Endodermal cell (in vitro differentiated cells): ENCODE results near the gene PNPLA2. TPM values are rescaled to one million over a fixed set of nuclear protein-coding genes. Genes with fewer than 3 reads are reported as not detected.

Source experiments
- DNase-seq: peaks from one replicate; pipeline ENCODE4 v3.0.0-alpha.2; 2017
- H3K27ac ChIP-seq: 2 replicates; pipeline ENCODE4 v1.5.1; 2013; ENCODE audit warnings: mild to moderate bottlenecking, low read depth, low read length, moderate library complexity
- H3K27me3 ChIP-seq: 2 replicates; pipeline ENCODE4 v1.6.1; 2013; ENCODE audit warnings: mild to moderate bottlenecking, low read length, moderate library complexity; ENCODE audit not compliant: insufficient read depth, control insufficient read depth, poor library complexity, severe bottlenecking
- H3K36me3 ChIP-seq: 2 replicates; pipeline ENCODE4 v1.7.0; 2013; ENCODE audit warnings: mild to moderate bottlenecking, low read length, moderate library complexity; ENCODE audit not compliant: control insufficient read depth, insufficient read depth
- H3K4me1 ChIP-seq: one replicate; pipeline ENCODE4 v1.7.0; 2013; ENCODE audit warnings: low read length; ENCODE audit not compliant: control insufficient read depth, insufficient read depth
- H3K4me3 ChIP-seq: 2 replicates; pipeline ENCODE4 v1.5.1; 2013; ENCODE audit warnings: mild to moderate bottlenecking, low read length, moderate library complexity
- H3K9ac ChIP-seq: 2 replicates; pipeline ENCODE4 v1.6.1; 2013; ENCODE audit warnings: mild to moderate bottlenecking, low read length, moderate library complexity; ENCODE audit not compliant: poor library complexity, severe bottlenecking; ENCODE audit errors: extremely low read depth
- H3K9me3 ChIP-seq: 2 replicates; pipeline ENCODE4 v1.6.1; 2013; ENCODE audit warnings: mild to moderate bottlenecking, low read length, moderate library complexity; ENCODE audit not compliant: control insufficient read depth
- H3K27ac Mint-ChIP-seq: 2 replicates; pipeline ENCODE4 v1.8.0; 2020; ENCODE audit warnings: mixed read lengths
- H3K27me3 Mint-ChIP-seq: 2 replicates; pipeline ENCODE4 v1.8.0; 2021; ENCODE audit warnings: mild to moderate bottlenecking, mixed read lengths; ENCODE audit not compliant: insufficient read depth
- H3K36me3 Mint-ChIP-seq: 2 replicates; pipeline ENCODE4 v1.8.0; 2020; ENCODE audit warnings: low read depth, mixed read lengths
- H3K4me1 Mint-ChIP-seq: 2 replicates; pipeline ENCODE4 v1.8.0; 2020; ENCODE audit warnings: mixed read lengths
- H3K4me3 Mint-ChIP-seq: 2 replicates; pipeline ENCODE4 v1.8.0; 2020; ENCODE audit warnings: mild to moderate bottlenecking, moderate library complexity, mixed read lengths
- H3K9me3 Mint-ChIP-seq: 2 replicates; pipeline ENCODE4 v1.8.0; 2020; ENCODE audit warnings: mild to moderate bottlenecking, mixed read lengths
- CTCF ChIP-seq: fragments of 200-600 bp; sonication (generic); conservative IDR thresholded peaks from 2 replicates; pipeline ENCODE4 v1.5.0; 2021; ENCODE audit warnings: antibody characterized with exemption, mild to moderate bottlenecking
- WGBS, 2 experiments: methylation state at CpG; one replicate each; pipeline versions ENCODE4 v1.1.5 to v1.1.7; 2013; ENCODE audit warnings: missing lambda C conversion rate in 2 of 2, mixed read lengths in 1 of 2; ENCODE audit not compliant: insufficient coverage in 1 of 2, insufficient read length in 1 of 2; 5-methylcytosine and 5-hydroxymethylcytosine counted together
- total RNA-seq, 2 donors: library from RNA; stranded (reverse); fragmentation: NEBNext Ultra II Directional in 1 of 2; extraction: Animal tissue kit (Norgen Biotek cat#: 25700) in 1 of 2; gene quantifications; 2 replicates in 1 of 2; 3 replicates in 1 of 2; pipeline ENCODE4 v1.2.1, GENCODE V29; 2021

PNPLA2 gene
- total RNA-seq, 2 donors from 2014 or later: 77.0 to 77.6 TPM

- 87 to 91% methylated on average over 7 to 8 of the region's 8 CpGs for WGBS, 2 experiments
- H3K4me1 ChIP-seq: no peaks in the 10 kb centered on the region
- TF ChIP-seq CTCF: no peak
- no peak overlapping the region for H3K27ac ChIP-seq
- no peaks in the 10 kb centered on the region for H3K4me1 Mint-ChIP-seq
- no peak overlapping the region for H3K9ac ChIP-seq
- no peak for DNase-seq
- no peaks in the 10 kb centered on the region for H3K9me3 ChIP-seq
- no peaks in the 10 kb centered on the region for H3K27me3 Mint-ChIP-seq
- peaks cover 4% of the 10 kb centered on the region for H3K36me3 ChIP-seq
- no peak overlapping the region for H3K4me3 Mint-ChIP-seq
- no peak overlapping the region for H3K4me3 ChIP-seq
- H3K36me3 Mint-ChIP-seq: peaks cover 16% of the 10 kb centered on the region
- H3K27me3 ChIP-seq: no peaks in the 10 kb centered on the region
- H3K27ac Mint-ChIP-seq: no peak overlapping the region
- H3K9me3 Mint-ChIP-seq: no peaks in the 10 kb centered on the region
Observed at GRCh38 chr11:870418-870817, 51.7 kb downstream of the PNPLA2 start.

- no peak overlapping the region for H3K27ac ChIP-seq
- Mint-ChIP-seq H3K27ac (no peak overlapping the region), H3K4me3 (no peak overlapping the region), H3K27me3 (no peaks in the 10 kb centered on the region), H3K4me1 (no peaks in the 10 kb centered on the region), H3K36me3 (peaks cover 21% of the 10 kb centered on the region), H3K9me3 (no peaks in the 10 kb centered on the region)
- H3K36me3 ChIP-seq: peaks cover 4% of the 10 kb centered on the region
- no peak for DNase-seq
- TF ChIP-seq CTCF: no peak
- H3K9ac ChIP-seq: no peak overlapping the region
- no peaks in the 10 kb centered on the region for H3K27me3 ChIP-seq
- no peaks in the 10 kb centered on the region for H3K4me1 ChIP-seq
- 76 to 81% methylated on average over 5 to 9 of the region's 9 CpGs for WGBS, 2 experiments
- no peaks in the 10 kb centered on the region for H3K9me3 ChIP-seq
- H3K4me3 ChIP-seq: no peak overlapping the region
Observed at GRCh38 chr11:871472-871871, 52.8 kb downstream of the PNPLA2 start.

GRCh38 chr11:872799-873198, 54.1 kb downstream of the PNPLA2 start:
- Histone ChIP-seq H3K9me3 (no peaks in the 10 kb centered on the region), H3K36me3 (peaks cover 4% of the 10 kb centered on the region), H3K4me1 (no peaks in the 10 kb centered on the region), H3K4me3 (no peak overlapping the region), H3K27ac (no peak overlapping the region), H3K9ac (no peak overlapping the region), H3K27me3 (no peaks in the 10 kb centered on the region)
- H3K9me3 Mint-ChIP-seq: no peaks in the 10 kb centered on the region
- no peak overlapping the region for H3K27ac Mint-ChIP-seq
- no peaks in the 10 kb centered on the region for H3K4me1 Mint-ChIP-seq
- DNase-seq: no peak
- WGBS, 2 experiments: 94 to 95% methylated on average over 4 to 9 of the region's 9 CpGs
- H3K27me3 Mint-ChIP-seq: no peaks in the 10 kb centered on the region
- no peak overlapping the region for H3K4me3 Mint-ChIP-seq
- H3K36me3 Mint-ChIP-seq: peaks cover 28% of the 10 kb centered on the region
- no peak for TF ChIP-seq CTCF
